Common myeloid progenitor, CD34-positive (primary cell): Measurements from ENCODE around the gene TMEM132D.

Experiments
- CTCF ChIA-PET: fragments of 350-600 bp; sonication (Branson Sonifier 250); formaldehyde crosslinking; loops from one replicate; lab custom pipeline; 2021; ENCODE audit warnings: antibody characterized with exemption; lab: Charles Lee
- POLR2A ChIA-PET: fragments of 350-600 bp; sonication (Branson Sonifier 250); formaldehyde crosslinking; loops from one replicate; lab custom pipeline; 2021; ENCODE audit warnings: antibody characterized with exemption; lab: Charles Lee
- DNase-seq, 3 donors: peaks; one replicate each; pipeline versions ENCODE4 v3.0.0 to v3.0.0-alpha.2; 2013
- H3K27ac ChIP-seq, 2 experiments: 1 replicate in 1 of 2; 2 replicates in 1 of 2; pipeline ENCODE4 v1.7.0; 2013; ENCODE audit warnings: inconsistent platforms in 2 of 2, low read length in 2 of 2, mild to moderate bottlenecking in 2 of 2, low read depth in 1 of 2, moderate library complexity in 1 of 2; ENCODE audit not compliant: severe bottlenecking in 2 of 2, insufficient read depth in 1 of 2, poor library complexity in 1 of 2
- H3K27me3 ChIP-seq, 5 experiments: replicated peaks in 2 of 5; 1 replicate in 3 of 5; 2 replicates in 2 of 5; pipeline versions ENCODE4 v1.6.1 to v1.7.0; 2013; ENCODE audit warnings: low read length in 4 of 5, mild to moderate bottlenecking in 2 of 5, moderate library complexity in 2 of 5, inconsistent platforms in 1 of 5; ENCODE audit not compliant: insufficient read depth in 5 of 5, control insufficient read depth in 4 of 5
- H3K36me3 ChIP-seq, 4 experiments: 1 replicate in 2 of 4; 2 replicates in 2 of 4; pipeline versions ENCODE4 v1.6.1 to v1.7.0; 2013; ENCODE audit warnings: low read length in 3 of 4, control low read depth in 1 of 4, mild to moderate bottlenecking in 1 of 4; ENCODE audit not compliant: control insufficient read depth in 4 of 4, insufficient read depth in 4 of 4
- H3K4me1 ChIP-seq, 4 experiments: 1 replicate in 3 of 4; 2 replicates in 1 of 4; pipeline versions ENCODE4 v1.6.1 to v1.7.1; 2013; ENCODE audit warnings: low read length in 3 of 4, mild to moderate bottlenecking in 3 of 4, control low read depth in 1 of 4, inconsistent platforms in 1 of 4, moderate library complexity in 1 of 4; ENCODE audit not compliant: control insufficient read depth in 4 of 4, insufficient read depth in 4 of 4; ENCODE audit errors: control extremely low read depth in 1 of 4
- H3K4me3 ChIP-seq, 7 experiments: 1 replicate in 4 of 7; 2 replicates in 3 of 7; pipeline versions ENCODE4 v1.5.1 to v1.7.0; 2013; ENCODE audit warnings: mild to moderate bottlenecking in 7 of 7, low read length in 6 of 7, moderate library complexity in 6 of 7, inconsistent platforms in 2 of 7, low read depth in 2 of 7, control low read depth in 1 of 7; ENCODE audit not compliant: insufficient read depth in 4 of 7, control insufficient read depth in 1 of 7; ENCODE audit errors: extremely low read depth in 1 of 7
- H3K9me3 ChIP-seq, 5 experiments: 1 replicate in 4 of 5; 2 replicates in 1 of 5; pipeline versions ENCODE4 v1.6.1 to v1.7.1; 2013; ENCODE audit warnings: low read length in 4 of 5, mild to moderate bottlenecking in 2 of 5, inconsistent platforms in 1 of 5, low read depth in 1 of 5, moderate library complexity in 1 of 5; ENCODE audit not compliant: control insufficient read depth in 4 of 5, insufficient read depth in 2 of 5; ENCODE audit errors: control extremely low read depth in 1 of 5
- WGBS: methylation state at CpG from one replicate; pipeline ENCODE4 v1.1.5; 2013; ENCODE audit not compliant: insufficient coverage; 5-methylcytosine and 5-hydroxymethylcytosine counted together

Gene TMEM132D

GRCh38 chr12:129673806-129674205 is 230.0 kb downstream of the TMEM132D start:
- no peak overlapping the region for H3K27ac ChIP-seq
- no peak for DNase-seq
- 79% methylated on average over 5 of the region's 5 CpGs for WGBS
- H3K36me3 ChIP-seq, result no peaks in the 10 kb centered on the region
- no peaks in the 10 kb centered on the region for H3K27me3 ChIP-seq
- POLR2A ChIA-PET, result no interaction called here
- H3K4me3 ChIP-seq, result no peak overlapping the region
- CTCF ChIA-PET, result no interaction called here
- peaks cover 0 to 3% (median 0%) of the 10 kb centered on the region in 5 experiments for H3K9me3 ChIP-seq
- H3K4me1 ChIP-seq, result no peaks in the 10 kb centered on the region

GRCh38 chr12:129672110-129672509 is 231.7 kb downstream of the TMEM132D start:
- DNase-seq, result no peak
- CTCF ChIA-PET, result no interaction called here
- H3K27ac ChIP-seq, result no peak overlapping the region

GRCh38 chr12:129670256-129670920 is 233.4 kb downstream of the TMEM132D start:
- H3K27me3 ChIP-seq, result no peaks in the 10 kb centered on the region
- no peak overlapping the region for H3K4me3 ChIP-seq
- H3K9me3 ChIP-seq, result peaks cover 0 to 3% (median 0%) of the 10 kb centered on the region in 5 experiments
- no peaks in the 10 kb centered on the region for H3K36me3 ChIP-seq
- WGBS, result 76% methylated on average over 4 of the region's 6 CpGs
- CTCF ChIA-PET, result no interaction called here
- H3K27ac ChIP-seq, result no peak overlapping the region
- no peaks in the 10 kb centered on the region for H3K4me1 ChIP-seq
- POLR2A ChIA-PET, result no interaction called here
- no peak for DNase-seq

More at GRCh38 chr12:129672110-129672509, 231.7 kb downstream of the TMEM132D start:
- POLR2A ChIA-PET, result no interaction called here
- H3K9me3 ChIP-seq, result peaks cover 0 to 3% (median 0%) of the 10 kb centered on the region in 5 experiments
- H3K4me1 ChIP-seq, result no peaks in the 10 kb centered on the region
- WGBS, result 68% methylated on average over 8 of the region's 8 CpGs
- no peak overlapping the region for H3K4me3 ChIP-seq
- H3K27me3 ChIP-seq, result no peaks in the 10 kb centered on the region
- H3K36me3 ChIP-seq, result no peaks in the 10 kb centered on the region

GRCh38 chr12:129665414-129665813 is 238.4 kb downstream of the TMEM132D start:
- DNase-seq, result no peak
- Histone ChIP-seq H3K9me3 (no peaks in the 10 kb centered on the region), H3K36me3 (no peaks in the 10 kb centered on the region), H3K27me3 (no peaks in the 10 kb centered on the region), H3K4me1 (no peaks in the 10 kb centered on the region), H3K4me3 (no peak overlapping the region), H3K27ac (no peak overlapping the region)
- POLR2A ChIA-PET, result no interaction called here
- whole genome bisulfite sequencing, result 94% methylated on average over 4 of the region's 6 CpGs
- CTCF ChIA-PET, result interaction anchor here (1.4 kb wide), 1 partner anchor 20 kb away, joined by 4 read pairs; no protein-coding TSS in a partner anchor

- Histone ChIP-seq H3K4me3 (no peak overlapping the region), H3K36me3 (no peaks in the 10 kb centered on the region), H3K9me3 (no peaks in the 10 kb centered on the region), H3K27me3 (no peaks in the 10 kb centered on the region), H3K4me1 (no peaks in the 10 kb centered on the region), H3K27ac (no peak overlapping the region)
- ChIA-PET CTCF (no interaction called here), POLR2A (no interaction called here)
- 99% methylated on average over 7 of the region's 9 CpGs for WGBS
- DNase-seq, result no peak
These were observed 241.6 kb downstream of the TMEM132D start for GRCh38 chr12:129662234-129662633.

GRCh38 chr12:129660946-129661345 is 242.9 kb downstream of the TMEM132D start:
- Histone ChIP-seq H3K36me3 (no peaks in the 10 kb centered on the region), H3K4me1 (no peaks in the 10 kb centered on the region), H3K4me3 (no peak overlapping the region), H3K9me3 (no peaks in the 10 kb centered on the region), H3K27me3 (no peaks in the 10 kb centered on the region), H3K27ac (no peak overlapping the region)
- POLR2A ChIA-PET, result no interaction called here
- no peak for DNase-seq
- WGBS, result 75% methylated on average over 5 of the region's 7 CpGs
- CTCF ChIA-PET, result no interaction called here

GRCh38 chr12:129659961-129660622 is 243.7 kb downstream of the TMEM132D start:
- WGBS, result 98% methylated on average over 9 of the region's 9 CpGs
- no peak for DNase-seq
- CTCF ChIA-PET, result no interaction called here
- no peaks in the 10 kb centered on the region for H3K27me3 ChIP-seq
- no peak overlapping the region for H3K4me3 ChIP-seq
- H3K9me3 ChIP-seq, result no peaks in the 10 kb centered on the region
- no peaks in the 10 kb centered on the region for H3K4me1 ChIP-seq
- H3K36me3 ChIP-seq, result no peaks in the 10 kb centered on the region
- POLR2A ChIA-PET, result no interaction called here
- no peak overlapping the region for H3K27ac ChIP-seq
